H1 (cell line): ENCODE measurements around the gene FECH. TPM values are rescaled to one million over a fixed set of nuclear protein-coding genes. Genes with fewer than 3 reads are reported as not detected.

Source experiments
- BACH1 ChIP-seq: IDR thresholded peaks from 2 replicates; pipeline ENCODE4 v1.6.1; 2012; ENCODE audit warnings: low read length, improper control_type of control experiment
- FOSL1 ChIP-seq: IDR thresholded peaks from 2 replicates; pipeline ENCODE4 v1.6.1; 2011; ENCODE audit warnings: mild to moderate bottlenecking, low read depth, low read length, moderate library complexity; ENCODE audit not compliant: insufficient read depth
- SP2 ChIP-seq: IDR thresholded peaks from 2 replicates; pipeline ENCODE4 v1.6.1; 2012; ENCODE audit warnings: mild to moderate bottlenecking, low read length, inconsistent platforms
- TAF7 ChIP-seq: optimal IDR thresholded peaks from 2 replicates; pipeline ENCODE3; 2011; ENCODE audit warnings: low read depth, mild to moderate bottlenecking, inconsistent platforms, low read length, moderate library complexity, borderline replicate concordance
- TEAD4 ChIP-seq: IDR thresholded peaks from 2 replicates; pipeline ENCODE4 v1.6.1; 2012; ENCODE audit warnings: low read depth, low read length, inconsistent platforms, mixed read lengths
- polyA plus RNA-seq, 7 experiments: library from polyadenylated mRNA; depleted of rRNA in 3 of 7; stranded (reverse) in 5 of 7; unstranded in 2 of 7; fragments of >200 nt in 5 of 7; fragments of 200-250 nt in 2 of 7; gene quantifications; 1 replicate in 5 of 7; 2 replicates in 1 of 7; 4 replicates in 1 of 7; pipeline versions ENCODE4 v1.2.1 to v1.2.3, GENCODE V29; 2011 to 2013; ENCODE audit warnings: missing spikeins in 2 of 7, mixed read lengths in 2 of 7
- total RNA-seq: library from RNA; stranded (reverse); fragmentation: NEBNext Ultra II Directional; extraction: Animal tissue kit (Norgen Biotek cat#: 25700); gene quantifications from 2 replicates; pipeline ENCODE4 v1.2.1, GENCODE V29; 2021
- TF ChIP-seq, protein P1 (sequence below): IDR thresholded peaks from 2 replicates; pipeline ENCODE4 v1.6.1; 2011; ENCODE audit warnings: low read length, improper control_type of control experiment
- TF ChIP-seq, protein P2 (sequence below): fragments of 300-600 bp; sonication (generic); IDR thresholded peaks from 2 replicates; pipeline ENCODE4 v1.7.1; 2012; ENCODE audit warnings: low read length, moderate library complexity, mild to moderate bottlenecking, inconsistent platforms; ENCODE audit not compliant: insufficient replicate concordance

The FECH gene
- total and polyA plus RNA-seq, 2 of the 8 experiments (the other 6 are each of a cell fraction or from before 2014, with no cell fraction given) = 13.1 to 26.6 TPM

DNA sequence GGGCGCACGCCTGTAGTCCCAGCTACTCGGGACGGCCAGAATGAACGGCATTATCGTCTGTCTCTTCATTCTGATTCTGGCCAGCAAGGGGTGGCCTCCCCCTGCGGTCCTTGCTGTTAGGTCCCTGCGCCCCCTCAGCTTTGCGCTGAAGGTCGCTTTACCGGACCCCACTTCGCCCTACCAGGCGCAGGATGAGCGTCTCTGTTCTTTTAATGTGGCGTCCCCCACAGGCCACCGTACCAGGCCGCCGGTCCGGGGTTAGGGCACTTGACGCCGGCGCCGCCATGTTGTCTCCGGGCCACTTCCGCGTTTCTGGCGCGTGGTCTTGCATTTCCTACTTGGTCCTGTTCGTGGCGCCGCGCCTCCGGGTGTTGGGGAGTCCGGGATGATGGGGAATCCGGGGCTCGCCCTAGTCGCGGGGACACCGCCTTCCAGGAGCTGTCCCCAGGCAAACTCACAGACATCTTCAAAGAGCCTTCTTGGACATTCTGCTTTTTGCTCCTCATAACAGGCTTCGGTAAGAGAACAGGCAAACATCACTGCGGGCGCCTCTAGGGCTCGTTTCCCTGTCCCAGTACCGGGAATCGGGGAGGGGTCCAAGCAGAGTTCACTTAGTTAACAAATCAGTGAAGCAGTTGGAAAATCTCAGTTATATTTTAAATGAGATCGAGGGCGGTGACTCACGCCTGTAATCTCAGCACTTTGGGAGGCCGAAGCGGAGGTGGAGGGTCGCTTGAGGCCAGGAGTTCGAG lies 43.7 kb upstream of the FECH start (continued):
- TF ChIP-seq, protein P1, sequence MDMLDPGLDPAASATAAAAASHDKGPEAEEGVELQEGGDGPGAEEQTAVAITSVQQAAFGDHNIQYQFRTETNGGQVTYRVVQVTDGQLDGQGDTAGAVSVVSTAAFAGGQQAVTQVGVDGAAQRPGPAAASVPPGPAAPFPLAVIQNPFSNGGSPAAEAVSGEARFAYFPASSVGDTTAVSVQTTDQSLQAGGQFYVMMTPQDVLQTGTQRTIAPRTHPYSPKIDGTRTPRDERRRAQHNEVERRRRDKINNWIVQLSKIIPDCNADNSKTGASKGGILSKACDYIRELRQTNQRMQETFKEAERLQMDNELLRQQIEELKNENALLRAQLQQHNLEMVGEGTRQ = no peak
- TF ChIP-seq SP2 = no peak
- TF ChIP-seq, protein P2, sequence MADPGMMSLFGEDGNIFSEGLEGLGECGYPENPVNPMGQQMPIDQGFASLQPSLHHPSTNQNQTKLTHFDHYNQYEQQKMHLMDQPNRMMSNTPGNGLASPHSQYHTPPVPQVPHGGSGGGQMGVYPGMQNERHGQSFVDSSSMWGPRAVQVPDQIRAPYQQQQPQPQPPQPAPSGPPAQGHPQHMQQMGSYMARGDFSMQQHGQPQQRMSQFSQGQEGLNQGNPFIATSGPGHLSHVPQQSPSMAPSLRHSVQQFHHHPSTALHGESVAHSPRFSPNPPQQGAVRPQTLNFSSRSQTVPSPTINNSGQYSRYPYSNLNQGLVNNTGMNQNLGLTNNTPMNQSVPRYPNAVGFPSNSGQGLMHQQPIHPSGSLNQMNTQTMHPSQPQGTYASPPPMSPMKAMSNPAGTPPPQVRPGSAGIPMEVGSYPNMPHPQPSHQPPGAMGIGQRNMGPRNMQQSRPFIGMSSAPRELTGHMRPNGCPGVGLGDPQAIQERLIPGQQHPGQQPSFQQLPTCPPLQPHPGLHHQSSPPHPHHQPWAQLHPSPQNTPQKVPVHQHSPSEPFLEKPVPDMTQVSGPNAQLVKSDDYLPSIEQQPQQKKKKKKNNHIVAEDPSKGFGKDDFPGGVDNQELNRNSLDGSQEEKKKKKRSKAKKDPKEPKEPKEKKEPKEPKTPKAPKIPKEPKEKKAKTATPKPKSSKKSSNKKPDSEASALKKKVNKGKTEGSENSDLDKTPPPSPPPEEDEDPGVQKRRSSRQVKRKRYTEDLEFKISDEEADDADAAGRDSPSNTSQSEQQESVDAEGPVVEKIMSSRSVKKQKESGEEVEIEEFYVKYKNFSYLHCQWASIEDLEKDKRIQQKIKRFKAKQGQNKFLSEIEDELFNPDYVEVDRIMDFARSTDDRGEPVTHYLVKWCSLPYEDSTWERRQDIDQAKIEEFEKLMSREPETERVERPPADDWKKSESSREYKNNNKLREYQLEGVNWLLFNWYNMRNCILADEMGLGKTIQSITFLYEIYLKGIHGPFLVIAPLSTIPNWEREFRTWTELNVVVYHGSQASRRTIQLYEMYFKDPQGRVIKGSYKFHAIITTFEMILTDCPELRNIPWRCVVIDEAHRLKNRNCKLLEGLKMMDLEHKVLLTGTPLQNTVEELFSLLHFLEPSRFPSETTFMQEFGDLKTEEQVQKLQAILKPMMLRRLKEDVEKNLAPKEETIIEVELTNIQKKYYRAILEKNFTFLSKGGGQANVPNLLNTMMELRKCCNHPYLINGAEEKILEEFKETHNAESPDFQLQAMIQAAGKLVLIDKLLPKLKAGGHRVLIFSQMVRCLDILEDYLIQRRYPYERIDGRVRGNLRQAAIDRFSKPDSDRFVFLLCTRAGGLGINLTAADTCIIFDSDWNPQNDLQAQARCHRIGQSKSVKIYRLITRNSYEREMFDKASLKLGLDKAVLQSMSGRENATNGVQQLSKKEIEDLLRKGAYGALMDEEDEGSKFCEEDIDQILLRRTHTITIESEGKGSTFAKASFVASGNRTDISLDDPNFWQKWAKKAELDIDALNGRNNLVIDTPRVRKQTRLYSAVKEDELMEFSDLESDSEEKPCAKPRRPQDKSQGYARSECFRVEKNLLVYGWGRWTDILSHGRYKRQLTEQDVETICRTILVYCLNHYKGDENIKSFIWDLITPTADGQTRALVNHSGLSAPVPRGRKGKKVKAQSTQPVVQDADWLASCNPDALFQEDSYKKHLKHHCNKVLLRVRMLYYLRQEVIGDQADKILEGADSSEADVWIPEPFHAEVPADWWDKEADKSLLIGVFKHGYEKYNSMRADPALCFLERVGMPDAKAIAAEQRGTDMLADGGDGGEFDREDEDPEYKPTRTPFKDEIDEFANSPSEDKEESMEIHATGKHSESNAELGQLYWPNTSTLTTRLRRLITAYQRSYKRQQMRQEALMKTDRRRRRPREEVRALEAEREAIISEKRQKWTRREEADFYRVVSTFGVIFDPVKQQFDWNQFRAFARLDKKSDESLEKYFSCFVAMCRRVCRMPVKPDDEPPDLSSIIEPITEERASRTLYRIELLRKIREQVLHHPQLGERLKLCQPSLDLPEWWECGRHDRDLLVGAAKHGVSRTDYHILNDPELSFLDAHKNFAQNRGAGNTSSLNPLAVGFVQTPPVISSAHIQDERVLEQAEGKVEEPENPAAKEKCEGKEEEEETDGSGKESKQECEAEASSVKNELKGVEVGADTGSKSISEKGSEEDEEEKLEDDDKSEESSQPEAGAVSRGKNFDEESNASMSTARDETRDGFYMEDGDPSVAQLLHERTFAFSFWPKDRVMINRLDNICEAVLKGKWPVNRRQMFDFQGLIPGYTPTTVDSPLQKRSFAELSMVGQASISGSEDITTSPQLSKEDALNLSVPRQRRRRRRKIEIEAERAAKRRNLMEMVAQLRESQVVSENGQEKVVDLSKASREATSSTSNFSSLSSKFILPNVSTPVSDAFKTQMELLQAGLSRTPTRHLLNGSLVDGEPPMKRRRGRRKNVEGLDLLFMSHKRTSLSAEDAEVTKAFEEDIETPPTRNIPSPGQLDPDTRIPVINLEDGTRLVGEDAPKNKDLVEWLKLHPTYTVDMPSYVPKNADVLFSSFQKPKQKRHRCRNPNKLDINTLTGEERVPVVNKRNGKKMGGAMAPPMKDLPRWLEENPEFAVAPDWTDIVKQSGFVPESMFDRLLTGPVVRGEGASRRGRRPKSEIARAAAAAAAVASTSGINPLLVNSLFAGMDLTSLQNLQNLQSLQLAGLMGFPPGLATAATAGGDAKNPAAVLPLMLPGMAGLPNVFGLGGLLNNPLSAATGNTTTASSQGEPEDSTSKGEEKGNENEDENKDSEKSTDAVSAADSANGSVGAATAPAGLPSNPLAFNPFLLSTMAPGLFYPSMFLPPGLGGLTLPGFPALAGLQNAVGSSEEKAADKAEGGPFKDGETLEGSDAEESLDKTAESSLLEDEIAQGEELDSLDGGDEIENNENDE = no peak
- no peak for TF ChIP-seq FOSL1
- no peak for TF ChIP-seq BACH1
- peak; percentile 50 for TF ChIP-seq TAF7
- peak; percentile 61 for TF ChIP-seq TEAD4
